OCI-M1 (cell line): ENCODE results near the gene TNFRSF13B.
"Not testable (repeated sequence)": the region's sequence is repeated elsewhere in the genome, so short reads cannot be mapped to it uniquely, and the experiment has no call there.

Source experiments
- DNase-seq: peaks from one replicate; lab custom pipeline; 2025; lab: John Stamatoyannopoulos, UW

Gene TNFRSF13B

DNA sequence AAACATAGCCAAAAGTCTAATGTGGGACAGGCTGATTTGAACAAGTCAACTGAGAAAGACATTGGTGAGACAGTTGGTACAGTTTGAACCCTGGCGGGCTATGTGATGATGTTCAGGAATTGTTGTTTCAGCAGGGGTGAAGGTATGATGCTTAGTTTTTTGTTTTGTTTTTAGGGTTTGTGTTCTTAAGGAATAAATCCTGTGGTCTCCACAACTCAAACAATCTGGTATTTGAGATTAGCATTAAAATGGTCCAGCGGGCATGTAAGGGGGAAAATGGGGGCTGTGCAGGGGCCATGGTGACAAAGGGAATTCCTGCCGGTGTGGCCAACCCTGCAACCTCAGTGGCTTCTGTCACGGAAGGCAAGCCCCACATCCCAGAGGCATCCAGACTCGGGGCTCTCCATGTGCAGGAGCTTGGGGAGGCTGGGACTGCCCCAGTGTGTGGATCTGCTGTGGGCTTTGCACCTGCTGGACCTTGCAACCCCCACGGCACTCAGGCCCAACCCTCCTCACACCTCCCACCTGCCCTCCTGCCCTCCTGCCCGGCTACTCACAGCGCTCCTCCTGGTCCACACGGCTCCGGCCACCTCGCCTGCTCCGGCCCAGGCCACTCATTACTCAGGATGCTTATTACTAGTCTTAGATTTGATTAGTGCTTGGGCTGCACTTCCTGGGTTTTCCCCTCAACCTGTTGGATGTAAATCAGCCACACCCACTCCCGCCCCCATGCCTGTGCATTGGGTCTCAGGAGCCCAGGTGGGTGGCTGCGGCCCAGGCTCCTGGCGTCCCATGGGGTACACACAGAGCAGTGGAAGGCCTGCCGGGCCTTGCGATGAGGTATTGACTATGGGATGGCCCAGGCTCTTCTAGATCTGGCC is at the start of gene TNFRSF13B:
TNFRSF13B (minus strand) TSS at position 661 of the 881 bp plus-strand sequence; CDS start at position 618, 43 bp downstream.
- no peak for DNase-seq

DNA sequence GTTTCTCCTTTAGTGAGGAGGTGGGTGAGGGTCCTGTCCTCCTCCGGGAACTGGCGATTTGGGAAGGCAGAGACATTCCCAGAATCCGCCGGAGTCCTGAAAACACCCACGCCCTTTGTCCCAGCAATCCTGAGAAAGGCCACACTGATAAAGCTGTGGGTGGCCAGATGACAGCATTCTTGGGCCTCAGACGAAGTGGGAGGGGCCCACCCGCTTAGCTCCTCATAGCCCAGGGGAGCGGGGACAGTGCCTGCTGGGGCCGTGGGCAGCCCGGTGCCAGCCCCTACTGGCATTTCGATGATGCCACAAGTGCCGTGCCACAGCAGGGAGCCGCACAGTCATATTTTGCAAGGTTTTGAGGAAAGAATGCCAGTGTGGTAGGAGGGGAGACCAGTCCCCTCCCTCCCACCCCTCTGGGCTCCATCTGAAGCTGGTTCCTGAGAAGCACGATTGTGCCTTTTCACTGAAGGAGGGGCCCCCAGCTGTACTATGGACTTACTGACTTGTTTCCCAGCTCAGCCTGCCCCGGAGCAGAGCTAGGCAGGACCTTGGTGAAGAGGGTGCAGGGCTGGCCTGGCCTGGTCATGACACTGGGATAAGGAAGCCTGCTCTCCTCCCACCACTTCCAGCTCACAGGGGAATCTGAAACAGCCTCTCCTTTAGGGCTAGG is 49.4 kb upstream of the TNFRSF13B start:
- DNase-seq = peak; percentile 3

DNA sequence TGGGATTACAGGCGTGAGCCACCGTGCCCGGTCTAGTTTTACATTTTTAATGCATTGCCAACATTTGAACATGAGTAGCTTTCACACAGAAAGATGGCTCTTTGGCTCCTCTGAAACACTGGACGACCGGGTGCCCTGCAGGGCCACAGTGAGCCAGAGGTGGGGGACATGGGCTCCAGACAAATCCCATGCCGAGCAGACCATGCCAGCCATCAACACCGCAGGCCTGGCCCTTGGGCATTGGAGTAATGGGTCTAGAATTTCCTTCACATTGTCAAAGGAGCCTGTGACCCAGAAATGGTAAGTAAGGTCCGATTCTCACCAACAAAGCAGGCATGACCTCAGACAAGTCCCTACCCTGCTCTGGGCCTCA is 48.9 kb upstream of the TNFRSF13B start:
- DNase-seq = no peak

DNA sequence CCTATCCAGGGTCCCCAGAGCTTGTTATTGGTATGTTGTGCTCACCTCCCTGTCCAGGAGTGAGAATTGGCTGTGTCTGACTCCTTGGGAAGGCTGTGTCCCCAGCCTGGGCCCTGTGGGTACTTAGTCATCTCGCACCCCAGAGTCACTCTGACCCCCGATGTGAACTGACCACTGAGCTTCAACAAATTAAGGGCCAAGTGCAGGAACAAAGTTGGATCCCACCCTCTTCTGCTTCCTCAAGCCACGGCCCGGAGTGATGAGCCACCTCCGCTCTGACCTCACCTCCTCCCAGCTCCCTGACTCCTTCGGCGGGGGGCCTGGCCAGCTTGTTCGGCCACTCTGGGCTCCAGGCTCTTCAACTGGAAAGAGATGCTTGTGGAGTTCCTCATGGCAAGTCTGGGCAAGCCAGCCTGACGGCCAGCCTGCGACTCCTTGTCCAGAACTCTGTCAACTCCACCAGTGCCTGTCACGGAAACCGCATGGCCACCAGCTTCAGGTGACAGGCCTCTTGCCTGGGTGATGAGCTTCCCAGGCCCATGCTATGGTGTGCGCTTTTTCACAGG is 48.1 kb upstream of the TNFRSF13B start:
- no peak for DNase-seq

DNA sequence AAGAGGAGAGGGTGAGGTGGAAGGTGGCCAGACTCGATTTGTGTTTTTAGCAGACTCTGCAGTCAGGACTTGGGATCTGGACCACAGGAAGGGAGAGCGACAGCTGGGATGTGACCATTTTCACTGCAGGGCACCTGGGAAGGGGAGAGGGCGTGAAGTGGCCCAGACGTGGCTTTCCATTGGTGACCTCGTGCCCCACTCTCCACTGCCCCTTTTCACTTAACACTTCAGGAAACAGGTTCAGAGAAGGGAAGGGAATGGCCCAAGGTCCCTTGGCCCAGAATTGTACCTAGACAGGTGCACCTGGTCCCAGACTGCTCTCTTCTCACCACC is 47.5 kb upstream of the TNFRSF13B start:
- DNase-seq = no peak

DNA sequence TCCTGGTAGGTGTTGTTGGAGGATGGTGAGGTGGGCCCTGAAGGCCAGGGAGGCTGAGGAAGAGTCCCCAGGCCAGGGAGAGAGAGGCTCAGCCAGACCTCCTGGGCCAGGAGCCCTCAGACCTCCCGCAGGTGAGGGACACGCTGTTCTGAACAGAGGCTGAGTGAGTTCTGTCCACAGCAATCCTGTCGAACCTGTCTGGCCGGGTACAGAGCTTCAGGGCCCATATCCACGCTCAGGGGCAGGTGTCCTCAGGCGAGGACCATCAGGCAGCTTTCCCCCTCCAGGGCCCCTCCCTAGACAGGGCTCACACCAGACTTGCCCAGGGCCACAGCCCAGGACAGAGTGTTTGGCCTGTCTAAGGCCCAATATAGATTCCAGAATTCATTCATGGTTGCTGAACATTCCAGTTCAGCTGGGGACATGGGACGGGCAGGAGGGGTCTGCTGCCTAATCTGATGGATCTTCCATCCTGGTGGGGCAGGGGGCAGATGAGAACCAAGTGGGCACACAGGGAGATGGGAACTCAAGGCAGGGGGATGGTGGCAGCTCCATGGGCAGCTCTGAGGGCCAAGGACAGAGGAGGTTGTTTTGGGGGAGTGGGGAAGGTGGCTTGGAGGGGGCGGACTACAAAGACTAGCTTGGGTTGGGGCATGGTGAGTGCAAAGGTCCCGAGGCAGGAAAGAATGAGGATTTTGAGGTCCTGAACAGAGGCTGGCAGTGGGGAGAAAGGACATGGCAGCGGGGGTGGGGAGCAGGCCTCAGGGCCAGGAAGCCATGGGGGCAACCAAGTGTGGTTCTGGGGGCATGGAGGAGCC is 46.9 kb upstream of the TNFRSF13B start:
- no peak for DNase-seq

DNA sequence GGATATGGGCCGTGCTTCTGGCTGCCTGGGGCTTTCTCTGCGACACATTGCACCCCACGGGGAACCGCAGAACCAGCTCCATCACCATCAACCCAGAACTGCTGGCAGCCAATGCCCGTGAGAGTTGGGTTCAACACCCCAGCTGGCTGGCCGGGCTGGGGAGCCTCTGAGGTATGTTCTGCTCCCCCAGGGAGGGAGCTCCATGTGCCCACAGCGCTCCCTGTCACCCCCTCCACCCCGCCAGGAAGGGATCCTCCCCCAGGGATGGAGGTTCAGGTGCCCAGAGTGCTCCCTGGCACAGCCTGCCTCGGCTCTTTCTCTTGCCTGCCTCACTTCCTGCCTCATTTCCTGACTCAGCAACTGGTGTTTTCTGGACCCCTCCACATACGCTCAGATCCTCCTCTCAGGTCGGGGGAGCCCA is 46.1 kb upstream of the TNFRSF13B start:
- DNase-seq = no peak

DNA sequence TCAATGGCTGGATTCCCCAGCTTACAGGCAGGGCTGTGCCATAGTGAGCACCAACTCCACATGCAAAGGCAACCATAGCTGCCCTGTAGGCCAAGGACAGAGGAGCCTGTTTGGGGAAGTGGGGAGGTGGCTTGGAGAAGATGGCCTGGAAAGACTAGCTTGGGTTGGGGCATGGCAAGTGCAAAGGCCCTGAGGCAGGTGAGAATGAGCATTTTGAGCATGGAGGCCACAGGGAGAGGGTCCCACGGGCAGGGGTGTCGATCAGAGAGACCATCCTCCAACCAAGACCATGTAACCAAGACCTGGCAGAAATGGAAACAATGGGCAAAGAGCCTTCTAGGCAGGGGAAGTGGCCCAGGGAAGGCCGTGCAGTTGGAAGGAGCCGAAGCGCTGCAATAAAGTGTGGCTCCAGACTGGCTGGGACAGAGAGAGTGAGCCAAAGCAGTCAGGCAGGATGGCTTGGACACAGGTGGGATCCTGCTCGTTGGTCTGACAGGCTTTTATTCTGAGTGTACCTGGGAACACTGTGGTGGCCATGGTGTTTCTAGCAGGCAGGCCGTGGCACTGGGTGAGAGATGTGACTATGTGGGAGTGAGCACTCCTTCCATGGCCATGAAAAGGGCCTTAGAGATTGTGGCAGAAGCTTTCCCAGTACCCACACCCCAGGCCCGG is 45.6 kb upstream of the TNFRSF13B start:
- DNase-seq = no peak

DNA sequence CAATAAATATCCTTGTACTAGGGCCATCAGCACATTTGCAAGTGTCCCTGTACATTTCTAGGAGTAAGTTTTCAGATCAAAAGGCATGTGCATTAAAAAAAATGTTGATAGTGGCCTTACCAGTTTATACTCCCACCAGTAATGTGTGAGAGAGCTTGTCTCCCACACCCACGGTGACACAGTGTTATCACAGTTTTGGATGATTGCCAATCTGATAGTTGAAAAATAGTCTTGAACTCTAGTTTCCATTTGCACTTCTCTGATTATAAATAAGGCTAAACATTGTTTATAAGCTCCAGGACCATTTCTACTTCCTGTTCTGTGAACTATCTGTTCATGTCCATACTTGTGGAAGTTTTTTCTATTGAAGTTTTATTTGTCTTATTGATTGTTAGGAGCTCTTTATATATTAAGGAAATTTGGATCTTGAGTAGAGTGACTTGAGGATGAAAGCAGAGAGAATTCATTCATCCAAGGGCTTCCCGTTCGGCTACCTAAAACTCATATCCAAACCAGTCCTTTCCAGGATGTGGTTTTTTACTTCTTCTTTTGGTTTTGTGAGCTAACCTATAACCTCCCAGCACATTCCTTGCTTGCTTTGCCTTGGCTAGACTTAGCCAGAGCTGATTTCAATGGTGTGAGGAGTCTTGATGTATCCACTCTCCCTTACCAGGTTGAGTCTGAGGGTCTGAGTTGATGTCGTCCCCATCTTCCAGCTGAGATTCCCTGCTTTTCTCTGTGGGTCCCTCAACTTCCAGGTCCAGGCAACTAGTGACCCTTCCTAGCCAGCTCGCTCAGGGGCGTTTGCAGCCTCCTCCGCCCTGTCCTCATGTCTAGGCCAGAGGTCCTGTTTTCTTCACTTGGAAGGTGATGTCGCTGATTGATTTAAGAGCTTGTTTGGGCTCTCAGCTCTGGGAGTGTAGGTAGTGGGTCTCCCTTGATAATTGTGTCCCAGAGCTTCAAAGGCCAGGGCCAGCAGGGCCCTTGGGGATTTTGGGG is 44.6 kb upstream of the TNFRSF13B start:
- DNase-seq = peak; percentile 62

DNA sequence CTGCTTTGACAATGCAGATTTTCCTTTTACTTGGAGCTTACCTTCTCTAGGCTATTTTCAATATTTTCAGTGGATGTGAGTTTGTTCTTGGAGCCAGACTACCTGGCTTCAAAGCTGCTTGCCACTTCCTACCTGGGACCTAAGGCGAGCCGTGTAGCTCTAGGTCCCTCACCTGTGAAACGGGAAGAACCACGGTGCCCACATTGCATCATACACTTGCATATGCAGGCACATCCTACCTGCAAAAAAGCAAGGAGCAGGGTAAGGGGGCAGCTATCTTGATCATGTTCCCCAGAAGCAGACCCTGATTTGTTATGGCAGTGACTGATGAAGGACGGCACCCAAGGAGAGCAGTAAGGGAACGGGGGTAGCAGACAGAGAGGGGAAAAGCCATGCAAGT is 43.3 kb upstream of the TNFRSF13B start:
- no peak for DNase-seq

DNA sequence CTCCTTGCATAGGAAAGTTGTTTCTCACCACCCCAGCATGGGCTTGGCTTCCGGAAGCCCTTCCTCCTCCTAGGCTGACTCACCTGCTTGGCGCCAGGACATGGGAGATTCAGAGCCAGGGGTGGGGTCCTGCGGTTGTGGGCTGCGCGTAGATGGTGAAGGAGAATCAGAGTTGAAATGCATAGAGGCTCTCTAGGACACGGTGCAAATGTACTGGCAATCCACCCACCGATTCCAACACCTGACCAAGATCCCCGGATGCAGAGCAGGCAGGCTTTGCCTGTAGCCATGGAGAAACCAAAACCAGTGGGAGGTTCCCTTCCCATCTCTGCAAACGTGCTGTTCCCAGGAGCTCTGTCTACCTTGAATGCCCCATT is 42.8 kb upstream of the TNFRSF13B start:
- not testable (repeated sequence) for DNase-seq

DNA sequence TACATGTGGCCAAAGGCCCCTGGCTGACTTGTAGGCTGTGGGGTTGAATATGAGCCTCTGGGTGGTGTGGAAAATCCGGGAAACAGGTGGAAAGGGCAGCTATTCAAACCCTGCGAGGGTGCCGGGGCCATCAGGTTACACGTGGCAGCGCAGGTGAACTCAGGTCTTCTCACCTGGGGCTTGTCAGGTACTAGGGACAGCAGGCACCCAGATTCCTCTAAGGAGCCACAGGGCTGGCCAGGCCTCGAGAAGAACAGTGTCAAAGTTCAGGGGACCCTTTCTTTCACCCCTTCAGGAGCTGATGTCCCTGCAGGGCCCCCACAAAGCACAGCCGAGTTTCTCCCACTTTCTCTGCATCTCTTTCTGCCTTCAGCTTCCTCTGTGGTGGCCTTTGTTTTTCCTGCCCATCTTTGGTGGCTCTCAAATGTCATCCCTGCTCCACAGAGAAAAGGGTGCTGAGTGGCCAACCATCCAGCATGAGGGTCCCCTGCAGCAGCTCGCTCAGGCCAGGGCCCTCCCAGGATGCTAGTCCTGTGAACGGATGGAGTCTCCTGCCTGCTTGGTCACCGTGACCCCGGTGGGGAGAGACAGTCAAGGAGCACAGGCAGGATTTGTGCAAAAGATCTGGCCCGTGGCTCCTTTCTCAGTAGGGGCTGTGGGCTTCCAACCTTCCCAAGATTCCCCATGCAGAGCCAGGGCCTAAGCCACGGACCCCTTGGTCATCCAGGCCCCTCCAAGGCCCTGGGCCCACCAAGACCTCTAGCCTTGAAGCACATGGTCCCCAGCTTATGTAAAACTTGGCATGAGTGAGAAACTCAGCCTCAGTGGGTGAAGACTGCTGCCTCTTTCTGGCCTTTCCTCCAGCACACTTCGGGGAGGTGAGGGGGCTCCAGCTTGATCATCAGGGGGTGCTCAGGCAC is 42.2 kb upstream of the TNFRSF13B start:
- DNase-seq = not testable (repeated sequence)

DNA sequence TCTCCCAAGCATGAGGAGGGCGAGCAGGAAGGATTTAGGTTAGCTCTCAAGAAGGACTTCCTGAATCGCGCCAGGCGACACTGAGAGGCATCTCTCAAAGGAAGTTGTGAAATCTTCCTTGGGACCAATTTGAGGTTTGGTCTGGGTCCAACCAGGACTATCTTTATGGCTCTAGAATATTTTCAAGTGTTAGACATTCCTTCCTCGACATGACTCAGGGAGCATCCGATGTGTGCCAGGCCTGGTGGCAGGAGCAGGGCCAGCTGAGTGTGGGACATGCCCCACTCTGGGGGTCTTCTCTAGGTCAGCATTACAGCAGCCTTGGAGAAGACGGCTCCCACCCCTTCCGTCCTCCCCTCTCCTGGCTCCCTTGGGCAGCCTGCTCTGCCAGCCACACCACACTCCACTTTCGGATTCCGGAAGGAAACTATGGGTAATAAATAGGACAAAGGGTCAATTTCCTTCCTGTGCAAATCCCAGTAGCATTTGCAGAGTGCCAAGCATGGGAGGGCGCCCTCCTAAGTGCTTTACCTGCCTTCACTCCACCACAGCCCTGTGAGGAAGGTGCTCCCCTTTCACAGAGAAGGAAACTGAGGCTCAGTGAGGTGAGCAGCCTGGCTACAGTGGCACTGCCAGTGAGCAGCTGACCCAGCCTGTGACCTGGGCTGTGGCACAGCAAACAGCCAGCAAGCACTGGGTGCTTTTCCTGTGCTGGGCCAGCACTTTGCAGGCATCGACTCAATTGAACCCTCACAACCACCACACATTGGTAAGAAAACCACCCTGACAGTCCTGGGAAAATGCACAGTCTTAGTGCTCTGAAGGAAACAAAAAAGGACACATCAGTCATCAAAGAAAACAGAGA is 39.4 kb upstream of the TNFRSF13B start:
- not testable (repeated sequence) for DNase-seq

DNA sequence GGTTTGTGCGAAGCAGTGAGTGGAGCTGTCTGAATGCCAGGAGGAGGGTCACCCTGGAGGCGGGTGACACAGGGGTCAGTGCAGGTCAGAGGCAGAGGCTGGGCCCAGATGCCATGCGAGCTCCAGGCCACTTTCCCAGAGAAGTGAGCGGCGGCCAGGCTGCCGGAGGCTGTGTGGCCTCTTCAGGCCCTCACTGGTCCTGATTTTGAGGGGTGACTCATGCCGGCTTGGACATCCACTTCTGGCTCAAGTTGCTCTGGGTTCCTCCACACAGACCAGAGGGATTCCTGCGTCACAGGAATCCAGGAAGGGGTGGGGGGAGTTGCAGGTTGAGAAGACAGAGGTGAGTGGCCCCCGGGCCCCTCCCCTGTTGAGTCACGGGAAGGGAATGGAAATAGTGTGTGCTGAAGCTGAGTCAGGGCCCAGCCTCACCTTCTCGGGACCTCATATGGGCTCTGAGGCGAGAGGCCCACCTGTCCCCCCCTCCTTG is 38.7 kb upstream of the TNFRSF13B start:
- not testable (repeated sequence) for DNase-seq

DNA sequence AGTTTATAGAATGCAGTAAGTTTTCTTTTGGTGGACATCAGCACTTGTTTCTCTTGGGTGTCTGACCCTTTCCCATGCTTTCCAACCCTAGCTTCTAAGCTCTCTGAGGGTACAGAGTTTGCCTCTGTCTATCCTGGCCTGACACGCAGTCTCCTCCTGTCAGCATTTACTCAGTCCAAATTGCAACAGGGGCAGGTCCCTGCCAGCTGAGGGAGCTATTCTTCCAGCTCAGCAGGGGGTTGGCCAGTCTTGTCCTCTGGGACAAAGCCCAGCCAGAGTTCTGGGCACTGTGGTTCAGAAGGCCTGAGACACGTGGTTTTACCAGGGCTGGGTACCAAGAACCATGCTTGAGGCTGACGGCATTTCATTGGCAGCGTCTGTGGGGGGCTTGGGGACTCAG is 38.1 kb upstream of the TNFRSF13B start:
- peak; percentile 1 for DNase-seq

DNA sequence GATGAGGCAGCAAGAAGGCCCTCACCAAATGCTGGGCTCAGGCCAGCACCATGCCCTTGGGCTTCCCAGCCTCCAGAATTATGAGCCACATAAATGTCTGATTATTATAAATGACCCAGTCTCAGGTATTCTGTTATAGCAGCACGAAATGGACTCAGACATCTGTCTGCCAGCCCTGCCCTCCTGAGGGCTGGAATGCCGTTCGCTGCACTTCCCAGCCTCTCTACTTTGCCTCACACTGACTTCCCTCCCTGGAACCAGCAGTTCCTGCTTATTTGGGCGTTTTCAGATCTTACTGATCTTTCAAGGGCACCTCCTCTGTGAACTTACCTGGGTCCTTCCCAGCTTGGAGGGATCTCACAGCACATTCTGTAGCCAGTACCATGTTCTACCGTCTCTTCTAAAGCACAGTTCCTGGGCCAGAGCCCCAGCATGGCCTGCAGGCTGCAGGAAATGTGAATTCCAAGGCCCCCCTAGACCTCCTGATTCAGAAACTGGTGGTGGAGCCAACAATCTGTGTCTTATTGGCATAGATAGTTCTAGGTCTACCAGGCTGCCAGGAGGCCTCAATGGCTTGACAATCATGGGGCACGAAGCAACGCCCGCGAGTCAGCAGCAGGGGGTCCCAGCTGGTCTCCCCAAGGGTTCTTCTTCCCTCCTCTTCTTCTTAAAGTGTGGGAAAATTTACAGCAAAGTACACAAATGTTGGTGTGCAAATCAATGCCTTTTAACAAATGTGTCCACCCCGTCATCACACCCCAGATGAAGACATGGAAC is 36.9 kb upstream of the TNFRSF13B start:
- not testable (repeated sequence) for DNase-seq

DNA sequence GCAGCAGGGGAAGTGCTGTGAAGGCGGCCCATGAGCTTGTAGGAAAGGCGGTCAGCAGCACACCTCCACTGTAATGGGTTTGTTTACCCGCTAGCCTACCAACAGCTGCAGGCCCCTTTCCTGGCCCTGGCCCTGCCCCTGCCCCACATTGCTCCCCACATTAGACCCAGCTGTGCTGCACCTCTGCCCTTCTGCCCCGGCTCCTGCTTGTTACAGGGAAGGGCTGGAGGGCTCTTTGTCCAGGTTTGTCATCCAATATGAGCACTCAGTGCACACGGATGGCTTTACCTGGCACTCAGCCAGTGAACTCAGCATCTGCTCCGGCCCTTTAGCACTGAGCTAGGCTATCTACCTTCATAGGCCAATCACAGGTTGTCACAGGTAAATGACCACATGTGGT is 36.0 kb upstream of the TNFRSF13B start:
- DNase-seq = not testable (repeated sequence)
